Muscle layer of duodenum (tissue), 2 donors: ENCODE data around the gene NBPF26.
"Not testable (repeated sequence)": the region's sequence is repeated elsewhere in the genome, so short reads cannot be mapped to it uniquely, and the experiment has no call there.

ENCODE experiments used
- H3K27ac ChIP-seq: one replicate; pipeline ENCODE4 v1.7.0; 2013; ENCODE audit warnings: mild to moderate bottlenecking, low read length
- H3K27me3 ChIP-seq: one replicate; pipeline ENCODE4 v1.7.0; 2013; ENCODE audit warnings: low read depth, mild to moderate bottlenecking, control low read depth, low read length
- H3K36me3 ChIP-seq, 2 donors: one replicate each; pipeline ENCODE4 v1.7.0; 2013; ENCODE audit warnings: low read length in 2 of 2, control low read depth in 1 of 2, mild to moderate bottlenecking in 1 of 2; ENCODE audit not compliant: insufficient read depth in 2 of 2, control insufficient read depth in 1 of 2
- H3K4me1 ChIP-seq, 2 donors: one replicate each; pipeline ENCODE4 v1.7.0; 2013; ENCODE audit warnings: low read length in 2 of 2, mild to moderate bottlenecking in 2 of 2, control low read depth in 1 of 2, moderate library complexity in 1 of 2; ENCODE audit not compliant: insufficient read depth in 2 of 2, control insufficient read depth in 1 of 2
- H3K4me3 ChIP-seq, 2 donors: one replicate each; pipeline ENCODE4 v1.7.0; 2013; ENCODE audit warnings: low read length in 2 of 2, low read depth in 1 of 2, mild to moderate bottlenecking in 1 of 2
- H3K9me3 ChIP-seq, 2 donors: one replicate each; pipeline ENCODE4 v1.7.0; 2013; ENCODE audit warnings: low read length in 2 of 2, control low read depth in 1 of 2, mild to moderate bottlenecking in 1 of 2; ENCODE audit not compliant: control insufficient read depth in 1 of 2
- donor health status: healthy.

NBPF26 gene

DNA sequence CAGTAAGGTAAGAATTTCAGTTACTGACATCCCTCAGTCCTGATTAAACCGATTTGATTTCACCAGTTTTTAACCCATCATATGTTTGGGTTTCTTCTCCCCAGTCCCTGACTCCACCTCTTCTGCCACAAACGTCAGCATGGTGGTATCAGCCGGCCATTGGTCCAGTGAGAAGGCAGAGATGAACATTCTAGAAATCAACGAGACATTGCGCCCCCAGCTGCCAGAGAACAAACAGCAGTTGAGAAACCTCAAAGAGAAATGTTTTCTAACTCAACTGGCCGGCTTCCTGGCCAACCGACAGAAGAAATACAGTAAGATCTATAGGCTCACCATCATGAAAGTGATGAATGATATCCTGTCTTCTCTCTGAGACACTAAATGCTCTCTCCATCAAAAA, 81.7 kb downstream of the NBPF26 start:
- not testable (repeated sequence) for H3K36me3 ChIP-seq, H3K27ac ChIP-seq, H3K4me3 ChIP-seq, H3K9me3 ChIP-seq, H3K4me1 ChIP-seq, H3K27me3 ChIP-seq

GRCh38 chr1:120811822-120812221, 88.1 kb downstream of the NBPF26 start:
- not testable (repeated sequence) for H3K36me3 ChIP-seq, H3K4me3 ChIP-seq

DNA sequence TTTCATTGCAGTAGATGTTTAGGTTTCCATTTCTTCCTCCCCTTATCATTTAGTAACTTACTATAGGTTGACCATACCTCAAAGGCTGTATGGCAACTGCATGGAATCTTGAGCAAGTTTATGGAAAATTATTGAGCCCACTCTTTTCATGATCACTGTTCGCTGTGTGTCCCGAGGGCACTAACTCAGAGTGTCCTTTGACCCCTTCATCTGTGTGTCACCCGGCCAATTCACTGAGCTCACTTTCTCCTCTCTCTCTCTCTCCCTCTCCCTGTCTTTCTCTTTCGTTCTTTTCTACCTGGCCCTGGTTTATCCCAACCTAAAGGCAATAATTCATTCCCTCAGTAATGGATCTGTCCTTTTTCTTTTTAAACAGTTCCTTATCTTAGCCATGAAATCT, 101.3 kb downstream of the NBPF26 start:
- not testable (repeated sequence) for H3K4me3 ChIP-seq, H3K9me3 ChIP-seq, H3K36me3 ChIP-seq, H3K27ac ChIP-seq, H3K4me1 ChIP-seq, H3K27me3 ChIP-seq

More at GRCh38 chr1:120811822-120812221, 88.1 kb downstream of the NBPF26 start:
- not testable (repeated sequence) for H3K4me1 ChIP-seq, H3K27ac ChIP-seq, H3K9me3 ChIP-seq, H3K27me3 ChIP-seq

DNA sequence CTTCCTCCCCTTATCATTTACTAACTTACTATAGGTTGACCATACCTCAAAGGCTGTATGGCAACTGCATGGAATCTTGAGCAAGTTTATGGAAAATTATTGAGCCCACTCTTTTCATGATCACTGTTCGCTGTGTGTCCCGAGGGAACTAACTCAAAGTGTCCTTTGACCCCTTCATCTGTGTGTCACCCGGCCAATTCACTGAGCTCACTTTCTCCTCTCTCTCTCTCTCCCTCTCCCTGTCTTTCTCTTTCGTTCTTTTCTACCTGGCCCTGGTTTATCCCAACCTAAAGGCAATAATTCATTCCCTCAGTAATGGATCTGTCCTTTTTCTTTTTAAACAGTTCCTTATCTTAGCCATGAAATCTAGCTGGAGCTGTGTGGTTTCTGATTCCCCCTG, 102.9 kb downstream of the NBPF26 start:
- H3K4me3 ChIP-seq, H3K27ac ChIP-seq, H3K36me3 ChIP-seq, H3K4me1 ChIP-seq, H3K9me3 ChIP-seq, H3K27me3 ChIP-seq: not testable (repeated sequence)

GRCh38 chr1:120844186-120844944, 120.6 kb downstream of the NBPF26 start:
- not testable (repeated sequence) for H3K27ac ChIP-seq, H3K36me3 ChIP-seq, H3K9me3 ChIP-seq, H3K4me1 ChIP-seq, H3K27me3 ChIP-seq
- H3K4me3 ChIP-seq: peak overlapping the region in 1 of 2 donors; percentile 54

GRCh38 chr1:120844945-120845330, 121.2 kb downstream of the NBPF26 start:
- not testable (repeated sequence) for H3K36me3 ChIP-seq, H3K9me3 ChIP-seq, H3K4me1 ChIP-seq, H3K27ac ChIP-seq, H3K27me3 ChIP-seq
- peak overlapping the region in 1 of 2 donors; percentile 54 for H3K4me3 ChIP-seq

DNA sequence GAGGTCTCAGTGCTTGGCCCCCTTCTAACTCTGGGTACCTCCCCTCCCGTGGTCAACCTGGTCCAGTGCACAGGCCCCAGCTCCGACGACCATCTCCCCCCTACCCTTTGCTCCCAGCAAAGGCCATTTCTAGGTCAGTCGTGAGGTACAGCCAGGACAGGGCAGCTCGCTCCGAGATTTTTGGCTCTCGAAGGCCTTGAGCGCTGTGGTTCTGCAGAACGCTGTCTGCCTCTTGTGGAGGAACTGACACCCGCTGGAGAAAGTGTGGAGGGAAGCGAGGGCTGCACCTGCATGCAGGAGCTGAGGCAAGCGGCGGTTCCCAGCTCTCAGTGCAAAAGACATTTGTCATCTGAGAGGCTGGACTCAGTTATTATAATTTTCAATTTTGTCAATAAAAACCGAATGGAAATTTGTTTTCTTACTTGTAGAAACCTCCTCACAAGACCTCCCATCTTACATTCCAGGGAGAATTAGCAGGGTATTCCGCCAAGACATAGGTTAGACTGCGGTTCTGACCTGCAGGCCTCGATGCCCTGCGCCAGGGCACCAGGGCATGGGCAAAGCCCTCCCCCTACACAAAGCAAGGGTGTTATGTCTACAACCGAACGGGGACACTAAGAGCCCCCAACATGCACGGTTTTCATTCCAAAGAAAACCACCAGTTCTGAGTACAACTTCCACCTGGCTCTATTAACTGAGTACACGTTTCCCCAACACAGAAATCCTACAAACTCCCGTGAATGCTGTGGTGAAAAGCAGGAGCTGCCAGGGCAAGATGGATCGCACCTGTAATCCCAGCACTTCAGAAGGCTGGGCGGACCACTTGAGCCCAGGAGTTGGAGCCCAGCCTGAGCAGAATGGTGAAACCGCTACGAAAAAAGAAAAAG, 125.9 kb downstream of the NBPF26 start:
- H3K36me3 ChIP-seq, H3K27me3 ChIP-seq, H3K9me3 ChIP-seq, H3K4me1 ChIP-seq, H3K27ac ChIP-seq: not testable (repeated sequence)
- peak overlapping the region in 1 of 2 donors; percentile 41 for H3K4me3 ChIP-seq

DNA sequence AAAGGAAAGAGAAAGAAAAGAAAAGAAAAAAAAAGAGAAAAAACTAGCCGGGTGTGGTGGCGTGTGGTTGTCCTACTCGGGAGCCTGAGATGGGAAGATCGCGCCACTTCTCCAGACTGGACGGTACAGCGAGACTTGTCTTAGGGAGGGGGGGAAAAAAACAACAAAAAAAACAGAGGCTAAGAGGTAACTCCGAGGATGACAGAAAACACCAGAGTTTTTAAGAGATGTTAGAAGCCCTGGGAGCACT, 126.5 kb downstream of the NBPF26 start:
- H3K4me1 ChIP-seq, H3K36me3 ChIP-seq, H3K9me3 ChIP-seq, H3K27ac ChIP-seq, H3K27me3 ChIP-seq: not testable (repeated sequence)
- H3K4me3 ChIP-seq: peak overlapping the region in 1 of 2 donors; percentile 41

GRCh38 chr1:120850537-120851421, 127.0 kb downstream of the NBPF26 start:
- peak overlapping the region in 1 of 2 donors; percentile 41 for H3K4me3 ChIP-seq
- not testable (repeated sequence) for H3K9me3 ChIP-seq, H3K36me3 ChIP-seq, H3K4me1 ChIP-seq, H3K27ac ChIP-seq, H3K27me3 ChIP-seq

GRCh38 chr1:120858144-120858543, 134.4 kb downstream of the NBPF26 start:
- not testable (repeated sequence) for H3K27ac ChIP-seq, H3K9me3 ChIP-seq, H3K4me1 ChIP-seq, H3K4me3 ChIP-seq, H3K36me3 ChIP-seq, H3K27me3 ChIP-seq

GRCh38 chr1:120859615-120860234, 136.0 kb downstream of the NBPF26 start:
- not testable (repeated sequence) for H3K9me3 ChIP-seq, H3K27ac ChIP-seq, H3K27me3 ChIP-seq, H3K4me3 ChIP-seq, H3K4me1 ChIP-seq, H3K36me3 ChIP-seq
